Uterus (tissue), 2 donors: ENCODE measurements around the gene NPFFR1.

ENCODE experiments used
- CTCF ChIP-seq, 4 experiments: fragments of 200-600 bp in 2 of 4; fragments of 450-650 bp in 2 of 4; sonication (generic) in 2 of 4; IDR thresholded peaks; one replicate each; pipeline ENCODE4 v1.5.1; 2016 to 2019; ENCODE audit warnings: antibody characterized with exemption in 4 of 4, mild to moderate bottlenecking in 2 of 4, moderate library complexity in 1 of 4
- POLR2A ChIP-seq, 2 donors: fragments of 450-650 bp; IDR thresholded peaks; one replicate each; pipeline ENCODE4 v1.6.1; 2016; ENCODE audit warnings: antibody characterized with exemption in 2 of 2, mild to moderate bottlenecking in 1 of 2, moderate library complexity in 1 of 2

GRCh38 chr10:70277396-70278030 is 6.3 kb downstream of the NPFFR1 start:
- TF ChIP-seq CTCF (IDR thresholded peaks at IDR 0.05) (no peak), POLR2A (IDR thresholded peaks at IDR 0.05) (no peak)
